Ovary (tissue), 9 donors: ENCODE results near the gene COASY. TPM values are rescaled to one million over a fixed set of nuclear protein-coding genes. Genes with fewer than 3 reads are reported as not detected.

Source experiments
- DNase-seq, 5 donors: peaks; one replicate each; pipeline ENCODE4 v3.0.0-alpha.2; 2019 to 2020
- H3K27ac ChIP-seq, 2 donors: fragments of 200-600 bp; one replicate each; pipeline versions ENCODE4 v1.5.1 to v1.8.0; 2019 to 2022
- H3K27me3 ChIP-seq: fragments of 200-600 bp; one replicate; pipeline ENCODE4 v1.8.0; 2022
- H3K36me3 ChIP-seq: fragments of 200-600 bp; sonication (generic); one replicate; pipeline ENCODE4 v1.5.1; 2019
- H3K4me1 ChIP-seq: one replicate; pipeline ENCODE4 v1.8.1; 2013; ENCODE audit warnings: mild to moderate bottlenecking, moderate library complexity; ENCODE audit not compliant: insufficient read depth
- H3K4me3 ChIP-seq: fragments of 200-600 bp; sonication (generic); one replicate; pipeline ENCODE4 v1.5.1; 2017
- H3K9me3 ChIP-seq, 2 donors: fragments of 200-600 bp in 1 of 2; sonication (generic) in 1 of 2; one replicate each; pipeline versions ENCODE4 v1.5.1 to v1.8.1; 2013 to 2019; ENCODE audit warnings: mild to moderate bottlenecking in 1 of 2, moderate library complexity in 1 of 2
- CTCF ChIP-seq, 3 donors: fragments of 450-650 bp in 2 of 3; fragments of 200-600 bp in 1 of 3; IDR thresholded peaks; one replicate each; pipeline versions ENCODE4 v1.5.1 to v1.8.0; 2016 to 2022; ENCODE audit warnings: antibody characterized with exemption in 3 of 3, mild to moderate bottlenecking in 1 of 3
- EP300 ChIP-seq: sonication (generic); formaldehyde crosslinking; IDR thresholded peaks from one replicate; pipeline ENCODE4 v1.6.1; 2017; ENCODE audit warnings: antibody characterized with exemption
- POLR2A ChIP-seq: fragments of 450-650 bp; IDR thresholded peaks from one replicate; pipeline ENCODE4 v1.6.1; 2017; ENCODE audit warnings: antibody characterized with exemption, mild to moderate bottlenecking, moderate library complexity
- WGBS, 3 donors: extraction: QIAGEN DNeasy Blood & Tissue Kit in 1 of 3; methylation state at CpG; one replicate each; pipeline versions ENCODE4 v1.1.5 to v1.1.7; 2013 to 2017; 5-methylcytosine and 5-hydroxymethylcytosine counted together
- intact Hi-C, 4 donors: fragments of 100-400 bp; cut with DNase I; formaldehyde crosslinking; loops; one replicate each; pipeline versions ENCODE4 v1.11.0 to v1.15.1; 2022 to 2023
- polyA plus RNA-seq, 2 donors: library from polyadenylated mRNA; stranded (reverse); fragments of 200-250 nt in 1 of 2; fragments of 350-450 nt in 1 of 2; fragmentation: Illumina TruSeq in 1 of 2; extraction: RNeasy Lipid Tissue Mini Kit (QIAGEN cat#74804) in 1 of 2; gene quantifications; one replicate each; pipeline ENCODE4 v1.2.3, GENCODE V29; 2013 to 2014
- total RNA-seq, 7 donors: library from RNA; depleted of rRNA in 2 of 7; stranded (reverse); fragments of >200 nt in 2 of 7; fragmentation: NEBNext Ultra II Directional in 3 of 7; extraction: Animal tissue kit (Norgen Biotek cat#: 25700) in 3 of 7; gene quantifications; one replicate each; pipeline versions ENCODE4 v1.1.0 to v1.2.4, GENCODE V29; 2016 to 2023
- donor health status: DM: no; HTN: no; CAD: no; lungs with moderate emphysema.
- donor health status: DM: no; HTN: no; CAD: no.
- donor health status: Bipolar disorder and iron deficiency.
- donor health status: DM: yes; HTN: yes; CAD: no.
- donor health status: DM: no; HTN: no; CAD: no.
- donor health status: DM: yes; HTN: yes; CAD: no.

Gene COASY
- total and polyA plus RNA-seq, 9 donors: 13.8 to 51.2 (median 40.8) TPM

- Histone ChIP-seq H3K4me3 (no peak overlapping the region), H3K4me1 (peaks cover 18% of the 10 kb centered on the region), H3K27ac (no peak overlapping the region), H3K9me3 (no peaks in the 10 kb centered on the region), H3K36me3 (no peaks in the 10 kb centered on the region), H3K27me3 (no peaks in the 10 kb centered on the region)
- DNase-seq: no peak
- intact Hi-C loops: no loop called here
- 78 to 89% (median 81%) methylated on average over 3 of the region's 3 CpGs for WGBS, 3 donors
- no peak for TF ChIP-seq POLR2A
- TF ChIP-seq CTCF (IDR thresholded peaks at IDR 0.05): no peak
- no peak for TF ChIP-seq EP300
These were observed 1.7 kb upstream of the COASY start for GRCh38 chr17:42560246-42560645.

GRCh38 chr17:42562388-42563142 lies 617 bp downstream of the COASY start:
- Histone ChIP-seq H3K27me3 (no peaks in the 10 kb centered on the region), H3K4me1 (peaks cover 17% of the 10 kb centered on the region), H3K27ac (no peak overlapping the region), H3K4me3 (peak overlapping the region; percentile 88), H3K9me3 (no peaks in the 10 kb centered on the region), H3K36me3 (no peaks in the 10 kb centered on the region)
- DNase-seq: peak in 1 of 5 donors; percentile 46
- no peak for TF ChIP-seq CTCF (IDR thresholded peaks at IDR 0.05)
- no peak for TF ChIP-seq EP300
- TF ChIP-seq POLR2A: no peak
- intact Hi-C loops: no loop called here
- WGBS, 3 donors: 2 to 5% (median 3%) methylated on average over 42 to 48 of the region's 48 CpGs

- peaks cover 19% of the 10 kb centered on the region for H3K4me1 ChIP-seq
- intact Hi-C loops: no loop called here
- no peaks in the 10 kb centered on the region for H3K36me3 ChIP-seq
- no peak for TF ChIP-seq CTCF (IDR thresholded peaks at IDR 0.05)
- no peak for TF ChIP-seq POLR2A
- no peak for TF ChIP-seq EP300
- H3K27ac ChIP-seq: no peak overlapping the region
- DNase-seq: no peak
- 67 to 80% (median 70%) methylated on average over 14 of the region's 14 CpGs for WGBS, 3 donors
- H3K27me3 ChIP-seq: no peaks in the 10 kb centered on the region
- peak overlapping the region; percentile 88 for H3K4me3 ChIP-seq
- no peaks in the 10 kb centered on the region for H3K9me3 ChIP-seq
These were observed 1.2 kb downstream of the COASY start for GRCh38 chr17:42563143-42563509.

GRCh38 chr17:42563543-42563942 lies 1.6 kb downstream of the COASY start:
- no peak for TF ChIP-seq CTCF (IDR thresholded peaks at IDR 0.05)
- H3K4me1 ChIP-seq: peaks cover 19% of the 10 kb centered on the region
- no peak overlapping the region for H3K27ac ChIP-seq
- 50 to 64% (median 56%) methylated on average over 1 of the region's 1 CpG for WGBS, 3 donors
- intact Hi-C loops: no loop called here
- no peak overlapping the region for H3K4me3 ChIP-seq
- no peaks in the 10 kb centered on the region for H3K9me3 ChIP-seq
- no peaks in the 10 kb centered on the region for H3K36me3 ChIP-seq
- H3K27me3 ChIP-seq: no peaks in the 10 kb centered on the region
- DNase-seq: no peak
